SK-N-MC (cell line): ENCODE results near the gene DNAH17.

Experiments
- EZH2 ChIP-seq: fragments of 200-600 bp; sonication (generic); IDR thresholded peaks from one replicate; pipeline ENCODE4 v1.6.1; 2017; ENCODE audit warnings: antibody characterized with exemption
- FOXP2 ChIP-seq: optimal IDR thresholded peaks from 2 replicates; pipeline ENCODE3; 2011; ENCODE audit warnings: mild to moderate bottlenecking, moderate library complexity; ENCODE audit not compliant: insufficient read depth; ENCODE audit errors: extremely low read length, control extremely low read depth
- POLR2AphosphoS5 ChIP-seq: IDR thresholded peaks from 2 replicates; pipeline ENCODE4 v1.6.1; 2012; ENCODE audit warnings: mild to moderate bottlenecking, low read depth, low read length, borderline replicate concordance

DNA sequence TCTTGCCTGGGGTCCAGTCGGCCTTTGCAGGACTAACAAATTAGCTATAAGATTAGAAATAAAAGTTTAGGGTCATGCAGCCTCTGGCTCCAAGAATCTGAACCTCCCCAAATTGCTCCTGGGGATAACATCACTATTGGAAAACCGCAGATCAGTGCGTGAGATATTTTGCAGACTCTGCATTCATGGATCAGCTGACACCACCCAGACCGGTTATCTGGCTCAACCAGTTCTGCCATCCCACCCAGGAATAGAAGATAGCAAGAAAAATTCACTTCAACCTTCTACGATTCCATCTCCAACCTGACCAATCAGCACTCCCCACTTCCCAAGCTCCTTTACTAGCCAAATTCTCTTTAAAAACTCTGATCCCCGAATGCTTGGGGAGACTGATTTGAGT lies 203.0 kb downstream of the DNAH17 start:
- TF ChIP-seq EZH2 (no peak), POLR2AphosphoS5 (no peak), FOXP2 (no peak)
